HepG2 (cell line): ENCODE data around the gene KCNF1. TPM values are rescaled to one million over a fixed set of nuclear protein-coding genes. Genes with fewer than 3 reads are reported as not detected.

Source experiments
- BRD4 ChIP-seq: sonication (generic); formaldehyde crosslinking; IDR thresholded peaks from 2 replicates; pipeline ENCODE4 v1.4.0; 2020; ENCODE audit warnings: missing genetic modification reagents
- ELF3 ChIP-seq: IDR thresholded peaks from 2 replicates; pipeline ENCODE4 v1.6.1; 2016; ENCODE audit warnings: missing genetic modification reagents, missing compliant biosample characterization
- HNF4A ChIP-seq: sonication (generic); formaldehyde crosslinking; IDR thresholded peaks from 2 replicates; pipeline ENCODE4 v1.4.0; 2020; ENCODE audit warnings: missing genetic modification reagents
- RBM39 ChIP-seq: fragments of 200-400 bp; formaldehyde crosslinking; IDR thresholded peaks from one replicate; pipeline ENCODE4 v1.6.1; 2018; ENCODE audit warnings: antibody characterized with exemption, mild to moderate bottlenecking, low read depth, low read length; ENCODE audit not compliant: poor library complexity, severe bottlenecking
- SMARCE1 ChIP-seq: fragments of 450-650 bp; IDR thresholded peaks from 2 replicates; pipeline ENCODE4 v1.6.1; 2017; ENCODE audit warnings: borderline replicate concordance
- ZBTB33 ChIP-seq: sonication (generic); formaldehyde crosslinking; IDR thresholded peaks from 2 replicates; pipeline ENCODE4 v1.4.0; 2020; ENCODE audit warnings: missing genetic modification reagents
- ZBTB40 ChIP-seq, 2 experiments: fragments of 450-650 bp in 1 of 2; sonication (generic) in 1 of 2; formaldehyde crosslinking in 1 of 2; IDR thresholded peaks; 2 replicates each; pipeline versions ENCODE4 v1.6.1 to v1.8.0; 2016 to 2022; ENCODE audit warnings: antibody characterized with exemption in 1 of 2, mild to moderate bottlenecking in 1 of 2, missing genetic modification reagents in 1 of 2
- ZFX ChIP-seq: sonication (generic); formaldehyde crosslinking; IDR thresholded peaks from 2 replicates; pipeline ENCODE4 v1.4.0; 2020; ENCODE audit warnings: mild to moderate bottlenecking, low read depth, missing genetic modification reagents, moderate library complexity
- ZNF24 ChIP-seq: fragments of 450-650 bp; IDR thresholded peaks from 2 replicates; pipeline ENCODE4 v1.6.1; 2017; ENCODE audit warnings: antibody characterized with exemption, mild to moderate bottlenecking
- polyA plus RNA-seq, 8 experiments: library from polyadenylated mRNA; depleted of rRNA in 3 of 8; stranded (reverse) in 7 of 8; unstranded in 1 of 8; fragments of >200 nt; fragmentation: Illumina TruSeq in 4 of 8; extraction: Trizol in 4 of 8; gene quantifications; 2 replicates each; pipeline versions ENCODE4 v1.2.1 to v1.2.3, GENCODE V29; 2011 to 2016; ENCODE audit warnings: low read depth in 4 of 8, missing spikeins in 1 of 8, mixed read lengths in 1 of 8; ENCODE audit not compliant: insufficient read depth in 1 of 8
- total RNA-seq, 5 experiments: library from RNA; depleted of rRNA; stranded (reverse); fragments of >200 nt; fragmentation: Illumina TruSeq; extraction: Trizol; gene quantifications; 2 replicates each; pipeline ENCODE4 v1.2.3, GENCODE V29; 2016; ENCODE audit warnings: low read depth in 1 of 5

KCNF1 gene
- total and polyA plus RNA-seq, 2 of the 13 experiments (the other 11 are each of a cell fraction or from before 2014, with no cell fraction given) = 0.09 to 0.12 TPM

- TF ChIP-seq ZBTB40 (IDR thresholded peaks at IDR 0.05) (no peak), ZBTB40 (CRISPR knock-in tag; IDR thresholded peaks at IDR 0.05) (no peak), ZFX (CRISPR knock-in tag) (no peak), RBM39 (no peak), BRD4 (no peak), SMARCE1 (no peak), ZBTB33 (no peak), ELF3 (CRISPR knock-in tag) (no peak), HNF4A (CRISPR knock-in tag) (no peak), ZNF24 (no peak)
Observed at GRCh38 chr2:10887476-10887875, 24.3 kb upstream of the KCNF1 start (continued).
